Breast epithelium (tissue), 3 donors: Measurements from ENCODE around the gene MRPS10.

ENCODE experiments used
- CTCF ChIP-seq, 3 donors: fragments of 450-650 bp; IDR thresholded peaks; one replicate each; pipeline ENCODE4 v1.5.1; 2016 to 2017; ENCODE audit warnings: antibody characterized with exemption in 3 of 3, mild to moderate bottlenecking in 3 of 3, moderate library complexity in 3 of 3
- POLR2A ChIP-seq: fragments of 450-650 bp; IDR thresholded peaks from one replicate; pipeline ENCODE4 v1.6.1; 2016; ENCODE audit warnings: antibody characterized with exemption, mild to moderate bottlenecking, moderate library complexity
- POLR2AphosphoS5 ChIP-seq, 3 donors: sonication (generic); formaldehyde crosslinking; IDR thresholded peaks; one replicate each; pipeline ENCODE4 v1.6.1; 2017; ENCODE audit warnings: antibody characterized with exemption in 3 of 3

DNA sequence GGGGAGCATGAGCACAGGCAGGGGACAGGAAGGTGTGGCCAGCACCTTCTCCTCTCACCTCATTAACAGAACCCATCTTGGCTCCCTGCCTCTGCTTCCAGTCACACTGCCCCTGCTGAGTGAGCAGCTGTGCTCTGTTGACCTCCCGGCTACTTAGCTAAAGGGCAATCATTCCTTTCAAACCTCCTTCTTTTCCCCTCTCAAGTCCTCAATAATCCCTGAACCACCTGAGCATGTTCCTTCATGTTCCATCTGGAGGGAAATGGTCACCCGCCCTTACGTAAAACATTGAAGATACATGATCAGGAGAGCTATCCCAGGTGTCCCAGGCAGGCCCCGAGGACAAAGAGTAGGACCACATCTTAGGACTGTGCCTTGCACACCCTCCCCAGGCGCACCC lies 21.7 kb upstream of the MRPS10 start:
- no peak for TF ChIP-seq CTCF (IDR thresholded peaks at IDR 0.05)
- no peak for TF ChIP-seq POLR2A
- TF ChIP-seq POLR2AphosphoS5 (IDR thresholded peaks at IDR 0.05) = no peak
